Astrocyte (in vitro differentiated cells and primary cell): Measurements from ENCODE around the gene SLC24A4. TPM values are rescaled to one million over a fixed set of nuclear protein-coding genes. Genes with fewer than 3 reads are reported as not detected.
A peak's percentile ranks its signal among the peaks of the same experiment; 100 is the strongest.

ENCODE experiments used
- DNase-seq: peaks from one replicate; pipeline ENCODE4 v3.0.0-alpha.2; 2010; ENCODE audit warnings: low read depth
- FAIRE-seq: peaks from 2 replicates; lab custom pipeline; 2011; peaks lifted over from hg19 to GRCh38; lab: Jason Lieb, UNC
- H2AFZ ChIP-seq: 2 replicates; pipeline ENCODE4 v1.6.0; 2012; ENCODE audit warnings: low read depth, low read length, inconsistent platforms
- H3K27ac ChIP-seq: 2 replicates; pipeline ENCODE4 v1.5.1; 2011; ENCODE audit warnings: low read depth, low read length, inconsistent platforms
- H3K27me3 ChIP-seq: 2 replicates; pipeline ENCODE4 v1.6.0; 2011; ENCODE audit warnings: low read length, inconsistent platforms; ENCODE audit not compliant: insufficient read depth
- H3K36me3 ChIP-seq: 2 replicates; pipeline ENCODE4 v1.5.1; 2011; ENCODE audit warnings: low read length, inconsistent platforms; ENCODE audit not compliant: insufficient read depth
- H3K4me1 ChIP-seq: 2 replicates; pipeline ENCODE4 v1.5.1; 2011; ENCODE audit warnings: low read length, inconsistent platforms; ENCODE audit not compliant: insufficient read depth
- H3K4me2 ChIP-seq: 2 replicates; pipeline ENCODE4 v1.6.0; 2012; ENCODE audit warnings: low read length, inconsistent platforms
- H3K4me3 ChIP-seq: 2 replicates; pipeline ENCODE4 v1.5.1; 2011; ENCODE audit warnings: low read depth, mild to moderate bottlenecking, low read length, inconsistent platforms; ENCODE audit not compliant: insufficient read depth
- H3K79me2 ChIP-seq: 2 replicates; pipeline ENCODE4 v1.6.0; 2012; ENCODE audit warnings: mild to moderate bottlenecking, low read length, inconsistent platforms; ENCODE audit not compliant: insufficient read depth
- H3K9ac ChIP-seq: 2 replicates; pipeline ENCODE4 v1.6.0; 2012; ENCODE audit warnings: mild to moderate bottlenecking, low read length, inconsistent platforms
- H3K9me3 ChIP-seq: 2 replicates; pipeline ENCODE4 v1.5.1; 2012; ENCODE audit warnings: low read depth, mild to moderate bottlenecking, low read length, inconsistent platforms; ENCODE audit not compliant: insufficient read depth
- H4K20me1 ChIP-seq: 2 replicates; pipeline ENCODE4 v1.6.0; 2012; ENCODE audit warnings: low read length, inconsistent platforms; ENCODE audit not compliant: insufficient read depth
- H3K27ac Mint-ChIP-seq: one replicate; pipeline ENCODE4 v1.8.0; 2021; ENCODE audit warnings: mild to moderate bottlenecking, mixed read lengths; ENCODE audit not compliant: unreplicated experiment
- H3K27me3 Mint-ChIP-seq: one replicate; pipeline ENCODE4 v1.8.0; 2021; ENCODE audit warnings: low read depth, mixed read lengths; ENCODE audit not compliant: unreplicated experiment
- H3K36me3 Mint-ChIP-seq: one replicate; pipeline ENCODE4 v1.8.0; 2021; ENCODE audit warnings: low read depth, mixed read lengths; ENCODE audit not compliant: unreplicated experiment
- H3K4me1 Mint-ChIP-seq: one replicate; pipeline ENCODE4 v1.8.0; 2021; ENCODE audit warnings: low read depth, mixed read lengths; ENCODE audit not compliant: unreplicated experiment
- H3K4me3 Mint-ChIP-seq: one replicate; pipeline ENCODE4 v1.8.0; 2021; ENCODE audit warnings: mild to moderate bottlenecking, moderate library complexity, mixed read lengths; ENCODE audit not compliant: unreplicated experiment
- H3K9me3 Mint-ChIP-seq: one replicate; pipeline ENCODE4 v1.8.0; 2021; ENCODE audit warnings: mild to moderate bottlenecking, mixed read lengths; ENCODE audit not compliant: unreplicated experiment
- EZH2 ChIP-seq: IDR thresholded peaks from 2 replicates; pipeline ENCODE4 v1.6.1; 2012; ENCODE audit warnings: mild to moderate bottlenecking, low read length, inconsistent platforms; ENCODE audit not compliant: insufficient read depth
- total RNA-seq: library from RNA; stranded (reverse); gene quantifications from 2 replicates; pipeline ENCODE4 v1.2.1, GENCODE V29; 2021
- TF ChIP-seq, protein P1 (sequence below): IDR thresholded peaks from 2 replicates; pipeline ENCODE4 v1.5.1; 2011; ENCODE audit warnings: low read depth, mild to moderate bottlenecking, inconsistent platforms, low read length, moderate library complexity; ENCODE audit not compliant: insufficient read depth

SLC24A4 gene
- total RNA-seq, 1 donor from 2014 or later = not detected

GRCh38 chr14:92276074-92276473 is 46.9 kb upstream of the SLC24A4 start:
- Histone ChIP-seq H3K79me2 (no peaks in the 10 kb centered on the region), H3K36me3 (no peaks in the 10 kb centered on the region), H3K4me3 (no peak overlapping the region), H3K9ac (no peak overlapping the region), H3K27ac (no peak overlapping the region), H3K4me2 (no peak overlapping the region), H3K4me1 (no peaks in the 10 kb centered on the region), H2AFZ (no peak overlapping the region), H4K20me1 (no peaks in the 10 kb centered on the region), H3K9me3 (no peaks in the 10 kb centered on the region), H3K27me3 (no peaks in the 10 kb centered on the region)
- FAIRE-seq = no peak
- Mint-ChIP-seq H3K36me3 (peaks cover 3% of the 10 kb centered on the region), H3K4me3 (no peak overlapping the region), H3K27me3 (peaks cover 42% of the 10 kb centered on the region), H3K9me3 (no peaks in the 10 kb centered on the region), H3K27ac (no peak overlapping the region), H3K4me1 (no peaks in the 10 kb centered on the region)
- no peak for DNase-seq
- TF ChIP-seq EZH2 = no peak
- TF ChIP-seq, protein P1, sequence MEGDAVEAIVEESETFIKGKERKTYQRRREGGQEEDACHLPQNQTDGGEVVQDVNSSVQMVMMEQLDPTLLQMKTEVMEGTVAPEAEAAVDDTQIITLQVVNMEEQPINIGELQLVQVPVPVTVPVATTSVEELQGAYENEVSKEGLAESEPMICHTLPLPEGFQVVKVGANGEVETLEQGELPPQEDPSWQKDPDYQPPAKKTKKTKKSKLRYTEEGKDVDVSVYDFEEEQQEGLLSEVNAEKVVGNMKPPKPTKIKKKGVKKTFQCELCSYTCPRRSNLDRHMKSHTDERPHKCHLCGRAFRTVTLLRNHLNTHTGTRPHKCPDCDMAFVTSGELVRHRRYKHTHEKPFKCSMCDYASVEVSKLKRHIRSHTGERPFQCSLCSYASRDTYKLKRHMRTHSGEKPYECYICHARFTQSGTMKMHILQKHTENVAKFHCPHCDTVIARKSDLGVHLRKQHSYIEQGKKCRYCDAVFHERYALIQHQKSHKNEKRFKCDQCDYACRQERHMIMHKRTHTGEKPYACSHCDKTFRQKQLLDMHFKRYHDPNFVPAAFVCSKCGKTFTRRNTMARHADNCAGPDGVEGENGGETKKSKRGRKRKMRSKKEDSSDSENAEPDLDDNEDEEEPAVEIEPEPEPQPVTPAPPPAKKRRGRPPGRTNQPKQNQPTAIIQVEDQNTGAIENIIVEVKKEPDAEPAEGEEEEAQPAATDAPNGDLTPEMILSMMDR = no peak

- Histone ChIP-seq H3K4me1 (no peaks in the 10 kb centered on the region), H3K9me3 (no peaks in the 10 kb centered on the region), H3K9ac (no peak overlapping the region), H3K4me2 (no peak overlapping the region), H3K27me3 (no peaks in the 10 kb centered on the region), H3K79me2 (no peaks in the 10 kb centered on the region), H3K4me3 (no peak overlapping the region), H4K20me1 (no peaks in the 10 kb centered on the region), H3K36me3 (no peaks in the 10 kb centered on the region), H2AFZ (no peak overlapping the region), H3K27ac (no peak overlapping the region)
- peaks cover 5% of the 10 kb centered on the region for H3K36me3 Mint-ChIP-seq
- FAIRE-seq (no peak), DNase-seq (no peak)
- H3K9me3 Mint-ChIP-seq = no peaks in the 10 kb centered on the region
- H3K27me3 Mint-ChIP-seq = peaks cover 38% of the 10 kb centered on the region
- H3K27ac Mint-ChIP-seq = no peak overlapping the region
- no peak overlapping the region for H3K4me3 Mint-ChIP-seq
- H3K4me1 Mint-ChIP-seq = no peaks in the 10 kb centered on the region
- TF ChIP-seq, protein P1 = no peak
Observed at GRCh38 chr14:92277031-92277430, 45.9 kb upstream of the SLC24A4 start.

- peak overlapping the region; percentile 7 for H3K4me3 Mint-ChIP-seq
- H3K36me3 Mint-ChIP-seq = peaks cover 2% of the 10 kb centered on the region
- no peak overlapping the region for H3K27ac Mint-ChIP-seq
- no peaks in the 10 kb centered on the region for H3K79me2 ChIP-seq
- no peaks in the 10 kb centered on the region for H3K36me3 ChIP-seq
- H3K9me3 ChIP-seq = no peaks in the 10 kb centered on the region
- H3K9ac ChIP-seq = no peak overlapping the region
- H3K4me1 ChIP-seq = no peaks in the 10 kb centered on the region
- H3K4me3 ChIP-seq = no peak overlapping the region
- no peak for DNase-seq
- no peaks in the 10 kb centered on the region for H3K9me3 Mint-ChIP-seq
- no peak for TF ChIP-seq EZH2
- TF ChIP-seq, protein P1 = no peak
- no peak overlapping the region for H2AFZ ChIP-seq
- no peak overlapping the region for H3K4me2 ChIP-seq
- no peaks in the 10 kb centered on the region for H3K27me3 ChIP-seq
- FAIRE-seq = no peak
- no peaks in the 10 kb centered on the region for H4K20me1 ChIP-seq
- H3K27me3 Mint-ChIP-seq = peaks cover 10% of the 10 kb centered on the region
- H3K4me1 Mint-ChIP-seq = peaks cover 3% of the 10 kb centered on the region
- no peak overlapping the region for H3K27ac ChIP-seq
Observed at GRCh38 chr14:92280554-92281262, 42.3 kb upstream of the SLC24A4 start.
